GM12865 (cell line): Measurements from ENCODE around the gene THOC7.
A peak's percentile ranks its signal among the peaks of the same experiment; 100 is the strongest.

Experiments
- DNase-seq: peaks from one replicate; pipeline ENCODE4 v3.0.0; 2010; ENCODE audit warnings: low read depth
- H3K4me3 ChIP-seq: 2 replicates; pipeline ENCODE4 v1.5.1; 2011; ENCODE audit warnings: mild to moderate bottlenecking, low read depth, low read length, control low read depth
- CTCF ChIP-seq: IDR thresholded peaks from 2 replicates; pipeline ENCODE4 v1.5.1; 2011; ENCODE audit warnings: low read length, control low read depth, low read depth, inconsistent platforms; ENCODE audit not compliant: insufficient read depth; ENCODE audit errors: missing control alignments

Gene THOC7

GRCh38 chr3:63870615-63871005 is 7.0 kb upstream of the THOC7 start:
- DNase-seq = no peak
- TF ChIP-seq CTCF = no peak
- H3K4me3 ChIP-seq = no peak overlapping the region

DNA sequence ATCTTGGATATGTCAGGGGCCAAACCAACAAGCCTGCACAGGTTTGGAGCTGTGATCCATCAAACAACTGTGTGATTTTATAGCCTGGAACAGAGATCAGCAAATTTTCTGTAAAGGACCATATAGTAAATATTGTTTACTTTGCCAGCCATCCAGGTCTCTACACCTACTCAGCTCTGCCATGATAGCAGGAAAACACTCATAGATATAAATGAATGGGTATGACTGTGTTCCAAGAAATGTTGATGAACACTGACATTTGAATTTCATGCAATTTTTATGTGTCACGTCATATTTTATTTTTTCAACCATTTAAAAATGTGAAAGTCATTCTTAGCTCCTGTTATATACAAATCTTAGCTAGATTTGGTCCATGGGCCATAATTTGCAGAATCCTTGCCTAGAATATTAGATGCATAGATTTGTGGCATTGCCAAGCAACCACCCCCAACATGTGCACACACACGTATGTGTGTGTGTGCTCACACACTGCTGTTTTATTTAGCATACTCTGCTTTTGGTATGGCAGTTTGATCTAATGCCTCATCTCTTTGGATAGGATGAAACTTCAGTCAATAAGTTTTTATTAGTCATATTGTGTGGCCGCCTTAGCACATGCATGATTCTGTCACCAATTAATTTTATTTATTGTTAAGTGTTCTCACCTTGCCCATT is 6.5 kb upstream of the THOC7 start:
- no peak for DNase-seq
- no peak for TF ChIP-seq CTCF
- no peak overlapping the region for H3K4me3 ChIP-seq

GRCh38 chr3:63867225-63867624 is 3.6 kb upstream of the THOC7 start:
- TF ChIP-seq CTCF = no peak
- H3K4me3 ChIP-seq = no peak overlapping the region
- no peak for DNase-seq

DNA sequence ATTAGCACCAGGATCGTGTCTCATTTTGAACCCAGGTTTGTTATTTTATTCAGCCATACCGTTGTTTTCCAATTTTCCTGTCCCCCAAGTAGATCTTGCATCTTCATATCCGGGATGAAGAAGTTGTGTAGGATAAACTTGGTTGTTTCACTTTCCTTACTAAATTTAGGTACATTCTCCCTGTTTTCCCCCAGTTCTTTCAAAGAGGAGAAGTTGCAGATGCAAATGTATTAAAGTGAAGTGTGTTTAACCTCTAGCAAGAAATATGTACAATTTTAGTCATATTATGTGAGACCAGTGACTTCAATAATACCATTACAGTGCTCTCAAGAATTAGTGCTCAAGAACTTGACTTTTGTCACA is 1.3 kb upstream of the THOC7 start:
- DNase-seq = no peak
- TF ChIP-seq CTCF = no peak
- peak overlapping the region; percentile 90 for H3K4me3 ChIP-seq

DNA sequence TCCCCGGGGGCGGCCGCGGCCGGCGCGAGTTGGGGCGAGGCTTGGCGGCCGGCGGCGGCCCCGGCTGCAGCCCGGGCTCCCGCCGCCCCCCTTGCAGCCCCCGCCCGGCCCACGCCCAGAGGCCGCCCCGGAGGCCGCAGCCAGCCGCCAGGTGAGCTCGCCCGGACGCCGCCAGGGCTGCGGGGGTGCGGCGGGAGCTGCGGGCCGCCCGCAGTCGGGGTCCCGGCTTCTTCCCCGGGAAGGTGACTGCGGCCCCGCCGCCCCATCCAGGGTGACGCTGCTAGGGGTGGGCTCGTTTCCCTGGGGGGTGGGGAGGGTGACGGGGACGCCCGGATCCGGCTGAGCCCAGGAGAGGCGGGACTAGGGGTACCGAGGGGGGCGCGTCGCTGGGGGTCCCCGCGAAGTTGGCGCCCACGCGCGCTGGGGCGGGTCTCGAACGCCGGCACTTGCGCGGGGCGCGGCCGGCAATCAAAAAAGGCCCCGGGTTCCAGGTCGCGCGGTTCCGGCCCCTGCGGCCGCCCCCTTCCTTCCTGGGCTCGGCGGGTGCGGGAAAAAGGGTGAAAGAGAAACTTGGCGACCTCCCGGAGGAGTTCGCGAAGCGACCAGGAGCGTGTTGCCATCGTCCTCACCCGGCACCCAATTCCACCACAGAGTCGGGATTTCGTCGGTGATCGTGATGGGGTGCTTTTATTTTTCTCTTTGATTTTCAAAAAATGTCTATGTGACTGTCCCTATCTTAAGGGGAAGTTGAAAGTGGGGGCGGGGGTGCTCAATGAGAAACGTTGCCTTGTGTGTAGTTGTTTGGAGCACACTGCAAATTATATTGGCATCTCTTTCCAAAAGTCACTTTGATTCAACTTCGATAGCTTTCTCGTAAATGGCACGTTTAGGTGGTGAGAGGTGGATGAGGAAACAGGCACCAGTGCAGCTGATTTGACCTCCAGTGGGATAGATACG is 681 bp upstream of the THOC7 start:
- TF ChIP-seq CTCF = no peak
- peak; percentile 50 for DNase-seq
- peak overlapping the region; percentile 90 for H3K4me3 ChIP-seq

DNA sequence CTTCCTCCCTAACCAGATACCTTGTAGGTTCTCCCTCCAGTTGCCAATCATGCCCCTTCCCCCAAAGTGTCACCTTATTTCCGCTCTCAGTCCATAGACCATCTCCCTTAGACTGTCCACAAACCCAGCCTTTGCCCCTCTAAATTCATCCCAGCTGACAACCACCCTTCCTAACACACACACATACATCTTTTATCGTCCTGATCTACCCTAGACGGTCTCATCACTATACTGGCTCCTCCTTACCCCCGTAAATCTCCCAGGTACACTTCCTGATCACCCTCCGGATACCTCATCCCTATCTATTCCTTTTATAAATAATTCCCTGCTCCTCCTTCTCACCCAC is 828 bp downstream of the THOC7 start:
- H3K4me3 ChIP-seq = peak overlapping the region; percentile 83
- no peak for TF ChIP-seq CTCF
- DNase-seq = peak; percentile 27
